GM12878 (cell line): Measurements from ENCODE around the gene XAB2. TPM values are rescaled to one million over a fixed set of nuclear protein-coding genes. Genes with fewer than 3 reads are reported as not detected.
"Not testable (repeated sequence)": the region's sequence is repeated elsewhere in the genome, so short reads cannot be mapped to it uniquely, and the experiment has no call there.

Experiments used
- ATAC-seq: fragments of 200-7000 bp; cut with Tn5 transposase; 3 replicates; pipeline ENCODE4 v1.9.1; 2020; ENCODE audit warnings: mild to moderate bottlenecking, moderate library complexity
- BruUV-seq: library from RNA; stranded (reverse); fragments of 400-500 nt; replicated peaks from 2 replicates; lab custom pipeline; 2021; lab: Mats Ljungman, UMichigan
- CTCF ChIA-PET: fragments of 300-600 bp; sonication (Branson Sonifier 250); formaldehyde crosslinking; extraction: SDS; loops from one replicate; lab custom pipeline; 2021; ENCODE audit warnings: inconsistent platforms; lab: Yijun Ruan, JAX
- POLR2A ChIA-PET: fragments of 350-600 bp; formaldehyde crosslinking; extraction: SDS; loops from one replicate; lab custom pipeline; 2021; ENCODE audit warnings: inconsistent platforms; lab: Charles Lee
- RAD21 ChIA-PET: fragments of 300-600 bp; sonication (Branson Sonifier 250); formaldehyde crosslinking; loops from one replicate; lab custom pipeline; 2023; ENCODE audit warnings: antibody characterized with exemption; ENCODE audit not compliant: unreplicated experiment; lab: Charles Lee
- SMC1A ChIA-PET: fragments of 300-600 bp; sonication (Branson Sonifier 250); formaldehyde crosslinking; loops from one replicate; lab custom pipeline; 2023; ENCODE audit not compliant: unreplicated experiment, uncharacterized antibody; lab: Charles Lee
- DNase-seq: peaks from one replicate; pipeline ENCODE4 v3.0.0-alpha.2; 2011; ENCODE audit warnings: low read depth, low spot score
- FAIRE-seq: peaks from 3 replicates; lab custom pipeline; 2011; peaks lifted over from hg19 to GRCh38; lab: Jason Lieb, UNC
- H2AFZ ChIP-seq: 2 replicates; pipeline ENCODE4 v1.6.0; 2011; ENCODE audit warnings: low read depth, low read length, control low read depth; ENCODE audit not compliant: control insufficient read depth
- H3K27ac ChIP-seq: 2 replicates; pipeline ENCODE4 v1.5.1; 2011; ENCODE audit warnings: control low read depth; ENCODE audit not compliant: control insufficient read depth, insufficient read depth
- H3K27me3 ChIP-seq, 2 experiments: replicated peaks in 1 of 2; 2 replicates each; pipeline versions ENCODE4 v1.6.0 to v1.6.1; 2011; ENCODE audit warnings: low read length in 1 of 2; ENCODE audit not compliant: control insufficient read depth in 2 of 2, insufficient read depth in 2 of 2
- H3K36me3 ChIP-seq, 2 experiments: 2 replicates each; pipeline ENCODE4 v1.5.1; 2011; ENCODE audit warnings: low read length in 1 of 2; ENCODE audit not compliant: control insufficient read depth in 2 of 2, insufficient read depth in 2 of 2
- H3K4me1 ChIP-seq: 2 replicates; pipeline ENCODE4 v1.6.1; 2011; ENCODE audit warnings: mild to moderate bottlenecking, low read length, moderate library complexity, mixed read lengths; ENCODE audit not compliant: control insufficient read depth, insufficient read depth
- H3K4me2 ChIP-seq: 2 replicates; pipeline ENCODE4 v1.6.0; 2011; ENCODE audit warnings: control low read depth; ENCODE audit not compliant: control insufficient read depth, insufficient read depth
- H3K4me3 ChIP-seq: fragments of 200-600 bp; sonication (generic); 2 replicates; pipeline ENCODE4 v1.5.1; 2016
- H3K79me2 ChIP-seq: 2 replicates; pipeline ENCODE4 v1.6.0; 2011; ENCODE audit warnings: low read length; ENCODE audit not compliant: control insufficient read depth, insufficient read depth
- H3K9ac ChIP-seq: 2 replicates; pipeline ENCODE4 v1.8.0; 2011; ENCODE audit warnings: low read length, control low read depth, mixed read lengths; ENCODE audit not compliant: control insufficient read depth, insufficient read depth
- H3K9me3 ChIP-seq: replicated peaks from 3 replicates; pipeline ENCODE4 v1.5.1; 2011; ENCODE audit warnings: mild to moderate bottlenecking, low read length; ENCODE audit not compliant: control insufficient read depth, insufficient read depth
- H4K20me1 ChIP-seq: 2 replicates; pipeline ENCODE4 v1.6.0; 2011; ENCODE audit not compliant: control insufficient read depth, insufficient read depth
- BACH1 ChIP-seq: fragments of 450-650 bp; IDR thresholded peaks from 2 replicates; pipeline ENCODE4 v1.6.1; 2017; ENCODE audit warnings: mild to moderate bottlenecking, borderline replicate concordance
- RAD51 ChIP-seq: fragments of 450-650 bp; IDR thresholded peaks from 2 replicates; pipeline ENCODE4 v1.6.1; 2016; ENCODE audit warnings: moderate library complexity, mild to moderate bottlenecking, inconsistent platforms
- SMARCA5 ChIP-seq: fragments of 450-650 bp; IDR thresholded peaks from 2 replicates; pipeline ENCODE4 v1.6.1; 2017; ENCODE audit warnings: mild to moderate bottlenecking
- USF1 ChIP-seq: IDR thresholded peaks from 2 replicates; pipeline ENCODE4 v1.6.1; 2011; ENCODE audit warnings: borderline replicate concordance, low read depth, mild to moderate bottlenecking, moderate library complexity, mixed read lengths, low read length; ENCODE audit not compliant: insufficient read depth; ENCODE audit errors: extremely low read length
- WGBS: methylation state at CpG from one replicate; pipeline ENCODE4 v1.1.6; 2016; ENCODE audit warnings: low lambda C conversion rate; ENCODE audit not compliant: insufficient replicate concordance, insufficient coverage; ENCODE audit errors: missing lambda C conversion rate; 5-methylcytosine and 5-hydroxymethylcytosine counted together
- in situ Hi-C: fragments of 300-500 bp; cut with MboI; formaldehyde crosslinking; loops from 9 replicates; pipeline ENCODE4 v1.14.3; 2018; ENCODE audit warnings: mixed read lengths
- intact Hi-C: fragments of 100-400 bp; cut with micrococcal nuclease; formaldehyde crosslinking; loops from one replicate; pipeline ENCODE4 v1.14.2; 2022; ENCODE audit not compliant: unreplicated experiment
- polyA plus RNA-seq, 11 experiments: library from polyadenylated mRNA; depleted of rRNA in 4 of 11; unstranded in 6 of 11; stranded (reverse) in 5 of 11; fragments of >200 nt; fragmentation: Nextera tagmentation in 4 of 11; fragmentation: Illumina TruSeq in 1 of 11; extraction: Ambion mirVana in 4 of 11; extraction: Trizol in 1 of 11; gene quantifications; 1 replicate in 1 of 11; 2 replicates in 10 of 11; pipeline versions ENCODE4 v1.2.1 to v1.2.3, GENCODE V29; 2011 to 2016; ENCODE audit warnings: inconsistent platforms in 2 of 11, missing spikeins in 2 of 11, low read depth in 1 of 11
- total RNA-seq, 4 experiments: library from RNA; depleted of rRNA in 3 of 4; stranded (reverse); fragments of >200 nt in 3 of 4; fragmentation: Illumina TruSeq in 1 of 4; extraction: Trizol in 1 of 4; gene quantifications; 2 replicates each; pipeline versions ENCODE4 v1.2.1 to v1.2.3, GENCODE V29; 2013 to 2021
- TF ChIP-seq, protein P1 (sequence below): fragments of 450-650 bp; IDR thresholded peaks from 2 replicates; pipeline ENCODE4 v1.6.1; 2017; ENCODE audit warnings: borderline replicate concordance
- TF ChIP-seq, protein P2 (sequence below): fragments of 450-650 bp; formaldehyde crosslinking; IDR thresholded peaks from 2 replicates; pipeline ENCODE4 v1.5.0; 2022; ENCODE audit warnings: mild to moderate bottlenecking, missing genetic modification characterization

The XAB2 gene
- total and polyA plus RNA-seq, 10 of the 15 experiments (the other 5 are each of a cell fraction or from before 2014, with no cell fraction given): 0.34 to 45.1 (median 18.8) TPM

DNA sequence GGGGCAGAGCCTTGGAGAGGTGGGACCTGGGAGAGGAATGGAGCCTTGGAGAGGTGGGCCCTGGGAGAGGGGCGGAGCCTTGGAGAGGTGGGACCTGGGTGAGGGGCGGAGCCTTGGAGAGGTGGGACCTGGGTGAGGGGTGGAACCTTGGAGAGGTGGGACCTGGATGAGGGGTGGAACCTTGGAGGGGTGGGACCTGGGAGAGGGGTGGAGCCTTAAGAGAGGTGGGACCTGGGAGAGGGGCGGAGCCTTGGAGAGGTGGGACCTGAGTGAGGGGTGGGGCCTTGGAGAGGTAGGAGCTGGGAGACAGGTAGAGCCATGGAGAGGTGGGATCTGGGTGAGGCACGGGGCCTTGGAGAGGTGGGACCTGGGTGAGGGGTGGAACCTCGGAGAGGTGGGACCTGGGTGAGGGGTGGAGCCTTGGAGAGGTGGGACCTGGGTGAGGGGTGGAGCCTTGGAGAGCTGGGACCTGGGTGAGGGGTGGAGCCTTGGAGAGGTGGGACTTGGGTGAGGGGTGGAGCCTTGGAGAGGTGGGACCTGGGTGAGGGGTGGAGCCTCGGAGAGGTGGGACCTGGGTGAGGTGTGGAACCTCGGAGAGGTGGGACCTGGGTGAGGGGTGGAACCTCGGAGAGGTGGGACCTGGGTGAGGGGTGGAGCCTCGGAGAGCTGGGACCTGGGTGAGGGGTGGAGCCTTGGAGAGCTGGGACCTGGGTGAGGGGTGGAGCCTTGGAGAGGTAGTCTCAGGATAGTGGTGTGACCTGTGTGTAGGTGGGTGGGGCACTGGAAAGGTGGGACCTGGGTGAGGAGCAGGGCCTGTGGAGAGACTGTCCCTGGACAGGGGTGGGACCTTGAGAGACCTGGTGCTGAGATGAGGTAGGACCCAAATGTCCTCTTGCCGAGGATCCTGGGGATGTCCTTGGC lies 14.5 kb upstream of the XAB2 start:
- H3K79me2 ChIP-seq, intact Hi-C loops, BruUV-seq, ATAC-seq, H3K4me1 ChIP-seq, H3K36me3 ChIP-seq, H3K4me2 ChIP-seq, H4K20me1 ChIP-seq, RAD21 ChIA-PET, SMC1A ChIA-PET, H3K9ac ChIP-seq, H3K4me3 ChIP-seq, CTCF ChIA-PET, H3K27ac ChIP-seq, in situ Hi-C loops, H3K9me3 ChIP-seq, FAIRE-seq, DNase-seq, H3K27me3 ChIP-seq, H2AFZ ChIP-seq: not testable (repeated sequence)
- WGBS: 72% methylated on average over 9 of the region's 10 CpGs
- POLR2A ChIA-PET: interaction anchor here (0.6 kb wide), 1 partner anchor 18 kb away, joined by 5 read pairs; no protein-coding TSS in a partner anchor

DNA sequence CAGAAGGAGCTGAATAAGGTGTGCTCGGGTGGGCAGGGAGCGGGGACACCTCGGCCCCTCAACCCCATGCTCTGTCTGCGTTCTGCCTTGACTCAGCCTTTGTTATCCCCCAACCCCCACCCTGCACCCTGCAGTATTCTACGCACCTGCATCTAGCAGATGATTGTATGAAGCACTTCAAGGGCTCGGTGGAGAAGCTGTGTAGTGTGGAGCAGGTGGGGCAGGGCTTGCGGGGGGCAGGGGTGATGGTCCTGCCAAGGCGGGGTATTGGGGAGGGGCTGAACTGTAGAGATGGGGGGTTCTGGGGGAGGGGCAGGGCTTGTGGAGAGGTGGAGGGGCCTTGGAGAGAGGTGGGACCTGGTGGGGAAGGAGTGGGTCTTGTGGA lies 13.7 kb upstream of the XAB2 start:
- POLR2A ChIA-PET: no interaction called here

More for the DNA sequence above, 13.7 kb upstream of the XAB2 start:
- H3K9ac ChIP-seq: no peak overlapping the region
- H3K4me1 ChIP-seq: peaks cover 5% of the 10 kb centered on the region
- WGBS: 94% methylated on average over 8 of the region's 8 CpGs
- ATAC-seq (no peak), DNase-seq (no peak), FAIRE-seq (no peak)
- peaks cover 0 to 7% of the 10 kb centered on the region in 2 experiments; a peak in 3 of 4 replicates for H3K36me3 ChIP-seq
- H2AFZ ChIP-seq: no peak overlapping the region
- H3K79me2 ChIP-seq: peaks cover 4% of the 10 kb centered on the region
- no peak overlapping the region for H3K4me2 ChIP-seq
- no TSS peak for BruUV-seq
- no peak overlapping the region for H3K27ac ChIP-seq
- SMC1A ChIA-PET: no interaction called here
- TF ChIP-seq, protein P1, sequence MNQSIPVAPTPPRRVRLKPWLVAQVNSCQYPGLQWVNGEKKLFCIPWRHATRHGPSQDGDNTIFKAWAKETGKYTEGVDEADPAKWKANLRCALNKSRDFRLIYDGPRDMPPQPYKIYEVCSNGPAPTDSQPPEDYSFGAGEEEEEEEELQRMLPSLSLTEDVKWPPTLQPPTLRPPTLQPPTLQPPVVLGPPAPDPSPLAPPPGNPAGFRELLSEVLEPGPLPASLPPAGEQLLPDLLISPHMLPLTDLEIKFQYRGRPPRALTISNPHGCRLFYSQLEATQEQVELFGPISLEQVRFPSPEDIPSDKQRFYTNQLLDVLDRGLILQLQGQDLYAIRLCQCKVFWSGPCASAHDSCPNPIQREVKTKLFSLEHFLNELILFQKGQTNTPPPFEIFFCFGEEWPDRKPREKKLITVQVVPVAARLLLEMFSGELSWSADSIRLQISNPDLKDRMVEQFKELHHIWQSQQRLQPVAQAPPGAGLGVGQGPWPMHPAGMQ: no peak
- TF ChIP-seq BACH1 (no peak), USF1 (no peak), SMARCA5 (no peak), RAD51 (no peak)
- TF ChIP-seq, protein P2, sequence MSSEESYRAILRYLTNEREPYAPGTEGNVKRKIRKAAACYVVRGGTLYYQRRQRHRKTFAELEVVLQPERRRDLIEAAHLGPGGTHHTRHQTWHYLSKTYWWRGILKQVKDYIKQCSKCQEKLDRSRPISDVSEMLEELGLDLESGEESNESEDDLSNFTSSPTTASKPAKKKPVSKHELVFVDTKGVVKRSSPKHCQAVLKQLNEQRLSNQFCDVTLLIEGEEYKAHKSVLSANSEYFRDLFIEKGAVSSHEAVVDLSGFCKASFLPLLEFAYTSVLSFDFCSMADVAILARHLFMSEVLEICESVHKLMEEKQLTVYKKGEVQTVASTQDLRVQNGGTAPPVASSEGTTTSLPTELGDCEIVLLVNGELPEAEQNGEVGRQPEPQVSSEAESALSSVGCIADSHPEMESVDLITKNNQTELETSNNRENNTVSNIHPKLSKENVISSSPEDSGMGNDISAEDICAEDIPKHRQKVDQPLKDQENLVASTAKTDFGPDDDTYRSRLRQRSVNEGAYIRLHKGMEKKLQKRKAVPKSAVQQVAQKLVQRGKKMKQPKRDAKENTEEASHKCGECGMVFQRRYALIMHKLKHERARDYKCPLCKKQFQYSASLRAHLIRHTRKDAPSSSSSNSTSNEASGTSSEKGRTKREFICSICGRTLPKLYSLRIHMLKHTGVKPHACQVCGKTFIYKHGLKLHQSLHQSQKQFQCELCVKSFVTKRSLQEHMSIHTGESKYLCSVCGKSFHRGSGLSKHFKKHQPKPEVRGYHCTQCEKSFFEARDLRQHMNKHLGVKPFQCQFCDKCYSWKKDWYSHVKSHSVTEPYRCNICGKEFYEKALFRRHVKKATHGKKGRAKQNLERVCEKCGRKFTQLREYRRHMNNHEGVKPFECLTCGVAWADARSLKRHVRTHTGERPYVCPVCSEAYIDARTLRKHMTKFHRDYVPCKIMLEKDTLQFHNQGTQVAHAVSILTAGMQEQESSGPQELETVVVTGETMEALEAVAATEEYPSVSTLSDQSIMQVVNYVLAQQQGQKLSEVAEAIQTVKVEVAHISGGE: no peak
- TF ChIP-seq, all 136 proteins: peak for 0
- ChIA-PET CTCF (interaction anchor here (0.7 to 1.2 kb wide), 2 partner anchors 13 to 74 kb away, joined by 3 read pairs; partner anchors contain the start of gene PET100), RAD21 (no interaction called here)
- intact Hi-C loops: no loop called here
- H4K20me1 ChIP-seq: no peaks in the 10 kb centered on the region
- in situ Hi-C loops: no loop called here
- no peaks in the 10 kb centered on the region for H3K27me3 ChIP-seq
- no peak overlapping the region for H3K4me3 ChIP-seq
- no peaks in the 10 kb centered on the region; the same call in 2 of the 3 replicates for H3K9me3 ChIP-seq
